ENCODE results near the gene SLFN12L. TPM values are rescaled to one million over a fixed set of nuclear protein-coding genes. Genes with fewer than 3 reads are reported as not detected.

SLFN12L gene
- total and polyA plus RNA-seq, 9 of the 15 experiments (the other 6 are each of a cell fraction or from before 2014, with no cell fraction given), result 0.04 to 0.31 (median 0.08) TPM; not detected in 3

DNA sequence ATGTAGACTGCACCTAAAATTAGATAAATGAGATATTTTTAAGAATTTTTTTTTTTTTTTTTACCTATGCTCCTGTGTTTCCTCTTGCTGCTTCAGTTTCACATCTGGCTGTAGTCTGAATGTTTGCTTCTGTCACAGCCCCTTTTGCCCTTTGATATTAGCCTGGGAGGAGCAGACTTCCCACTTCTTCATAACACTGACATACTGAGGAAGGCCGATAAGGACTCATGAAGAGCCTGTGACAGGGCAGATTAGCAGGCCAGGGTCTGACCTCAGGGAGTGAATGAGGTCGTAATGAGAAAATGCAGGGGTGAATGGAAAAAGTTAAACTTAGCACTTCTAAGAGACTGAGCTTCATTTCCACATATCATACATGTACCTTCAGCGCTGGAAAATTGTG, 23.2 kb upstream of the SLFN12L start, which contains the start of gene SLFN14 (continued):
- TF ChIP-seq ZNF197 (CRISPR knock-in tag; IDR thresholded peaks at IDR 0.05; ENCODE audit: low read depth) (peak; percentile 93), NR2C1 (IDR thresholded peaks at IDR 0.05) (peak; percentile 72), NR2C1 (tag; IDR thresholded peaks at IDR 0.05) (peak; percentile 80), SRSF9 (IDR thresholded peaks at IDR 0.05; ENCODE audit: borderline replicate concordance, low read depth, low read length) (no peak), STAT6 (CRISPR knock-in tag; IDR thresholded peaks at IDR 0.05) (no peak), TCFL5 (CRISPR knock-in tag; conservative IDR thresholded peaks at IDR 0.05) (no peak), ZNF583 (CRISPR knock-in tag; IDR thresholded peaks at IDR 0.05) (no peak), ZNF766 (CRISPR knock-in tag; conservative IDR thresholded peaks at IDR 0.05) (peak; percentile 90), ZNF311 (CRISPR knock-in tag; IDR thresholded peaks at IDR 0.05) (peak; percentile 55; the same call in 1 of the 2 replicates), ZNF699 (CRISPR knock-in tag; IDR thresholded peaks at IDR 0.05; ENCODE audit: insufficient replicate concordance) (no peak), POLR2H (tag; IDR thresholded peaks at IDR 0.05; ENCODE audit: low read depth) (peak; percentile 74), XRCC4 (IDR thresholded peaks at IDR 0.05; ENCODE audit: extremely low read depth, insufficient read depth, insufficient read length) (no peak), ZNF75A (CRISPR knock-in tag; IDR thresholded peaks at IDR 0.05) (no peak), ZNF79 (CRISPR knock-in tag; IDR thresholded peaks at IDR 0.05; ENCODE audit: low read depth) (no peak), HNRNPLL (IDR thresholded peaks at IDR 0.05; ENCODE audit: low read depth, low read length, poor library complexity, severe bottlenecking) (no peak), ZNF217 (CRISPR knock-in tag; IDR thresholded peaks at IDR 0.05) (no peak), CREB1 (IDR thresholded peaks at IDR 0.05) (peak; percentile 82), CREB1 (CRISPR knock-in tag; IDR thresholded peaks at IDR 0.05) (no peak), RBM22 (IDR thresholded peaks at IDR 0.05; ENCODE audit: low read depth, low read length, poor library complexity, severe bottlenecking) (no peak), SIN3B (IDR thresholded peaks at IDR 0.05; ENCODE audit: low read depth) (no peak), ETV6 (IDR thresholded peaks at IDR 0.05; ENCODE audit: borderline replicate concordance in 1 of 2, low read depth in 2 of 2, low read length in 1 of 2) (peak in 1 of 2 experiments; percentile 84; a peak in 2 of 4 replicates), ETV6 (CRISPR knock-in tag; IDR thresholded peaks at IDR 0.05; ENCODE audit: borderline replicate concordance) (no peak), TRIM28 (IDR thresholded peaks at IDR 0.05) (peak; percentile 21; the same call in 1 of the 2 replicates), ZNF57 (CRISPR knock-in tag; IDR thresholded peaks at IDR 0.05) (no peak), ETV5 (CRISPR knock-in tag; IDR thresholded peaks at IDR 0.05; ENCODE audit: low read depth) (no peak)
- TF ChIP-seq, protein P1, sequence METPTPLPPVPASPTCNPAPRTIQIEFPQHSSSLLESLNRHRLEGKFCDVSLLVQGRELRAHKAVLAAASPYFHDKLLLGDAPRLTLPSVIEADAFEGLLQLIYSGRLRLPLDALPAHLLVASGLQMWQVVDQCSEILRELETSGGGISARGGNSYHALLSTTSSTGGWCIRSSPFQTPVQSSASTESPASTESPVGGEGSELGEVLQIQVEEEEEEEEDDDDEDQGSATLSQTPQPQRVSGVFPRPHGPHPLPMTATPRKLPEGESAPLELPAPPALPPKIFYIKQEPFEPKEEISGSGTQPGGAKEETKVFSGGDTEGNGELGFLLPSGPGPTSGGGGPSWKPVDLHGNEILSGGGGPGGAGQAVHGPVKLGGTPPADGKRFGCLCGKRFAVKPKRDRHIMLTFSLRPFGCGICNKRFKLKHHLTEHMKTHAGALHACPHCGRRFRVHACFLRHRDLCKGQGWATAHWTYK (CRISPR knock-in tag; IDR thresholded peaks at IDR 0.05), result no peak
- TF ChIP-seq, protein P2, sequence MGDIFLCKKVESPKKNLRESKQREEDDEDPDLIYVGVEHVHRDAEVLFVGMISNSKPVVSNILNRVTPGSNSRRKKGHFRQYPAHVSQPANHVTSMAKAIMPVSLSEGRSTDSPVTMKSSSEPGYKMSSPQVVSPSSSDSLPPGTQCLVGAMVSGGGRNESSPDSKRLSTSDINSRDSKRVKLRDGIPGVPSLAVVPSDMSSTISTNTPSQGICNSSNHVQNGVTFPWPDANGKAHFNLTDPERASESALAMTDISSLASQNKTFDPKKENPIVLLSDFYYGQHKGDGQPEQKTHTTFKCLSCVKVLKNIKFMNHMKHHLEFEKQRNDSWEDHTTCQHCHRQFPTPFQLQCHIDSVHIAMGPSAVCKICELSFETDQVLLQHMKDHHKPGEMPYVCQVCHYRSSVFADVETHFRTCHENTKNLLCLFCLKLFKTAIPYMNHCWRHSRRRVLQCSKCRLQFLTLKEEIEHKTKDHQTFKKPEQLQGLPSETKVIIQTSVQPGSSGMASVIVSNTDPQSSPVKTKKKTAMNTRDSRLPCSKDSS (IDR thresholded peaks at IDR 0.05; ENCODE audit: low read depth, partially characterized antibody), result no peak

All from K562 (cell line).